ENCODE data around the gene TBX19. TPM values are rescaled to one million over a fixed set of nuclear protein-coding genes. Genes with fewer than 3 reads are reported as not detected.

Gene TBX19
- total and polyA plus RNA-seq, 10 of the 15 experiments (the other 5 are each of a cell fraction or from before 2014, with no cell fraction given) = 0.13 to 6.9 (median 1.2) TPM

DNA sequence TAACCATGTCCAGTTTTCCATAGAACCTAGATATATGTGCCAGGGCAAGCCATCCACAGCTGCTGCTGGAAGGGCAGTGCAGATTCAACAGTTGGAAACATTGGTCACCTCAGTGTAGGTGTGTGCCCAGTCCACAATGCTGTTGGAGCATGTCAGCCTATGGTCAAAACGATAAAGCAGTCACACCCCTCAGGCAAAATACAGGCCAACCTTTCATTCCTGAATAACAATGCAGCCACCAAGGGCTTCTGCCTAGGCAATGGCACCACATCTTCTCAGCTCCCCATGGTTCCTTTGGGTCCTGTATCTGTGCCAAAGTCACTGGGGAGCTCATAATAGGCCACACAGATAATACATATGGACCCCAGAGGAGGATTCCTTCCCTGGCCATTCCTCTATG, 15.1 kb upstream of the TBX19 start (continued):
- TF ChIP-seq, protein P1, sequence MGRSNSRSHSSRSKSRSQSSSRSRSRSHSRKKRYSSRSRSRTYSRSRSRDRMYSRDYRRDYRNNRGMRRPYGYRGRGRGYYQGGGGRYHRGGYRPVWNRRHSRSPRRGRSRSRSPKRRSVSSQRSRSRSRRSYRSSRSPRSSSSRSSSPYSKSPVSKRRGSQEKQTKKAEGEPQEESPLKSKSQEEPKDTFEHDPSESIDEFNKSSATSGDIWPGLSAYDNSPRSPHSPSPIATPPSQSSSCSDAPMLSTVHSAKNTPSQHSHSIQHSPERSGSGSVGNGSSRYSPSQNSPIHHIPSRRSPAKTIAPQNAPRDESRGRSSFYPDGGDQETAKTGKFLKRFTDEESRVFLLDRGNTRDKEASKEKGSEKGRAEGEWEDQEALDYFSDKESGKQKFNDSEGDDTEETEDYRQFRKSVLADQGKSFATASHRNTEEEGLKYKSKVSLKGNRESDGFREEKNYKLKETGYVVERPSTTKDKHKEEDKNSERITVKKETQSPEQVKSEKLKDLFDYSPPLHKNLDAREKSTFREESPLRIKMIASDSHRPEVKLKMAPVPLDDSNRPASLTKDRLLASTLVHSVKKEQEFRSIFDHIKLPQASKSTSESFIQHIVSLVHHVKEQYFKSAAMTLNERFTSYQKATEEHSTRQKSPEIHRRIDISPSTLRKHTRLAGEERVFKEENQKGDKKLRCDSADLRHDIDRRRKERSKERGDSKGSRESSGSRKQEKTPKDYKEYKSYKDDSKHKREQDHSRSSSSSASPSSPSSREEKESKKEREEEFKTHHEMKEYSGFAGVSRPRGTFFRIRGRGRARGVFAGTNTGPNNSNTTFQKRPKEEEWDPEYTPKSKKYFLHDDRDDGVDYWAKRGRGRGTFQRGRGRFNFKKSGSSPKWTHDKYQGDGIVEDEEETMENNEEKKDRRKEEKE (IDR thresholded peaks at IDR 0.05) = no peak
- TF ChIP-seq CBX5 (IDR thresholded peaks at IDR 0.05; ENCODE audit: low read depth) = no peak
- no peak for TF ChIP-seq ZBTB11 (CRISPR knock-in tag; IDR thresholded peaks at IDR 0.05)
- TF ChIP-seq ZNF592 (IDR thresholded peaks at IDR 0.05) = no peak
- no peak for TF ChIP-seq HSF1 (IDR thresholded peaks at IDR 0.05; ENCODE audit: low read depth, low read length)
- TF ChIP-seq CBX3 (IDR thresholded peaks at IDR 0.05; ENCODE audit: borderline replicate concordance, low read depth) = no peak
